Left renal cortex interstitium (tissue), 4 donors: ENCODE results near the gene CYP27B1. TPM values are rescaled to one million over a fixed set of nuclear protein-coding genes. Genes with fewer than 3 reads are reported as not detected.

Source experiments
- DNase-seq, 4 donors: peaks; one replicate each; pipeline ENCODE4 v3.0.0-alpha.2; 2013; ENCODE audit warnings: low read depth in 4 of 4, low spot score in 2 of 4, missing footprints in 1 of 4
- polyA plus RNA-seq, 4 donors: library from polyadenylated mRNA; unstranded; fragments of 120-200 nt; gene quantifications; one replicate each; pipeline ENCODE4 v1.2.1, GENCODE V29; 2013; ENCODE audit not compliant: insufficient read length in 4 of 4

The CYP27B1 gene
- polyA plus RNA-seq: 1 to 10 TPM in 3 of 4 donors, under 1 TPM in 1; 0.78 to 1.8 (median 1.3) TPM

- DNase-seq: no peak
Observed at GRCh38 chr12:57766464-57767304, at the start of gene CYP27B1. TSS of gene CYP27B1 (minus strand) at chr12:57767078. CDS start at chr12:57767041, 37 bp downstream.

DNA sequence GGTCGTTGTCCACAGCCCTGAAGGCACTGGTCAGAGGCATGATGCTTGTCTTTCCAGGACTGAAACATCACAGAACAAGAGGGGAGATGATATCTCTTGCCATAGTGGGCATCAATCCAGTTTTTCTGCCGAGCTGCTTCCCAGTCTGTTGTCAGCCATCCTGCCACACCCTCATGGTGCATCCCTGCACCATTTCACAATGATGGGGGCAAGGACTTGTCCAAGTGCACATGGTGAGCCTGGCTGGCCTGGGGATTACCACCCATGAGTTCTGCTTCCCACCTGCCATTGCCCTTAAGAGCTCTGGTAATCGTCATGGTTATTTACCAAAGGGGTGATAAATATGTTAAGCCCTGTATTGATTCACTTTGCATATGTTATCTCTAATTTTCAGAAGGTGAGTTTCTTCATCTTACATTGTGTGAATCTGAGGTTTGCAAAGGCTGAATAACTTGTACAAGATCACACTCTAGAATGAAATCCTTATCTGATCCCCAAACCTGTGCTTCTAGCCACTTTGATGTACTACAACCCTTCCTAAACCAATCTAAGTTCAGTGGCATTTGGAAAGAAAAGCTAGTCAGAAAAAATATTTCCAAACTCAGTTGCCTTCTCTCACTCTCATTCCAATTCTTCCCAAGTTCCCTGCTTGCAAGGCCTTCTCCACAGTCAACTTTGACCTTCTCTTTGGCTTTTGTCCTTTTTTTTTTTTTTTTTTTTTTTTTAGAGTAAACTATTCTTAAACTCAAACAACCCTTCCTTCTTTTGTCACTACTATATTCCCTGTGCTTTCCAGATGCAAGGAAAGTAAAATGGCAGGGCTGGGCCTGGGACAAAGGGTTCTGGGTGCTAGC, 49.4 kb upstream of the CYP27B1 start:
- no peak for DNase-seq

DNA sequence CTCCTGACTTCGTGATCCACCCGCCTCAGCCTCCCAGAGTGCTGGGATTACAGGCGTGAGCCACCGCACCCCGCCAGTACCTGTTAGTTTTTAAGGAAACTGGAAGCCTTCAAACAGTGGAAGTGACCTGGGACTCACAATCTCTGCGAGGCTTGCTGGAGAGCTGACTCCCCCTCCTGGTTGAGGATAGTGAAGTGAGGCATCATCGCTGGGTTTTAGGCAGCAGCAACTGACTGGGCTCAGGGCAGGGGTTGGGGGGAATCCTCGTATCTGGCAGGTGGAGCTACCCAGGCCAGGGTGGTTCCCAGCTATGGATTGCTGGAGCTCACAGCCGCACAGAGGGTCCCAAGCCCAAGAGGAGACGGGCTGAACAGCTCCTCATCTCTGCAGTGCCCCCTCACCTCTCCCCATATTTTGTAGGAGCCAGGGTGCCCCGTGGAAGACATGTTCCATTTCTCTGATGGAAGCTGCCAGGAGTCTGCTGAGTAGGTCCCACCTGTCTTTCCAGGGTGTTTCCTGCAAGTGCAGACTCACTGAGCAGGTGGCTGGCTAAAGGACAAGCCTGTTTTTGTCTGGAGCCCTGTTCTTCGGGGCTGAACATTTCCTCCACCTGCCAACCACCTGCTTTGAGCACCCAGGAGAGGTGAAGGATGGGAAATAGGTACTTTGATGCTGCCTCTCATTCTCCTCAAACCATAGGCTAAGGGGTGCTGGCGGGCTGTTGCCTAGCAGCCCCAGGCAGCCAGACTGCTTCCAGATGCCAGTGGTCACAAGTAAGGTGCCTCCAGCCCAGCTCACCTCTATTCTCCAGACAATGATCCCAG, 48.5 kb upstream of the CYP27B1 start:
- DNase-seq: no peak

- no peak for DNase-seq
Observed at GRCh38 chr12:57813971-57814772, 47.3 kb upstream of the CYP27B1 start.

DNA sequence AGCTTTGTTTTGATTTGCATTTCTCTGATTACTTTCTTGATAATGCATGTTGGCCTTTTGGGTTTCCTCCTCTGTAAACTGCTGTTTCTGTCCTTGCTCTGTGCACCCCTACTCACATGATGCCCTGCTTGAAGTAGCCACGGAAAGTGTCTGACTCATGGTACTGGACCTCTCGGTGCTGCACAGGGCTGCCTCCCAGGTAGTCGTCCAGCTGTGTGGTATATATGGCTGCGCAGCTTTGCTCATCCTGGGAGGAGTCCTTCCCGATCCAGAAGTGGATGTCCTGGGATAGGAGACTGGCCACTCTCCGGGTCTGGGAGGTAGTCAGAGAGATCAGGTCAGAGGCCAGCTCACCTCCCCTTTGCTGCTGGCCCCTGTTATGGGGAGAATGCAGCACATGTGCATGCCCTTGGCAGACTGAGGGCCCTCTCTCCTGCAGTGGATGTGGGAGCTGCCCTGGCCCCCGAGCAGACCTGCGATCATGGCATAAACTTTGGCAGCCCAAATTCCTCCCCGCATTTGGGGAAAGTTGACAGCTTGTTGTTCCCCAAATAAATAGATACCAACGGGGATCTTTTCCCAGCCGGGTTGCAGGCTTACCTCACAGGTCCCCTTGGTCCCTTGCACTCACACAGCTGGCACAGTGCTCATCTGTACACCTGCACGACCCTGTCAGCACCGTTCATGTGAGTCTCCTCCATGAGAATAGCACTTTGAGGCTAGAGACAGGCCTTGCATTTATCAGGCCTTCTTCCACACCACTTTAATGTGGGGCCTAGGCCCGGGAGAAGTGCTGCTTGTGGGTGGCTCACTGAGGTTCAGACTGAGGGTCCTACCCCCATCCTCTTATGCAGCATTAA, 46.5 kb upstream of the CYP27B1 start:
- no peak for DNase-seq

DNA sequence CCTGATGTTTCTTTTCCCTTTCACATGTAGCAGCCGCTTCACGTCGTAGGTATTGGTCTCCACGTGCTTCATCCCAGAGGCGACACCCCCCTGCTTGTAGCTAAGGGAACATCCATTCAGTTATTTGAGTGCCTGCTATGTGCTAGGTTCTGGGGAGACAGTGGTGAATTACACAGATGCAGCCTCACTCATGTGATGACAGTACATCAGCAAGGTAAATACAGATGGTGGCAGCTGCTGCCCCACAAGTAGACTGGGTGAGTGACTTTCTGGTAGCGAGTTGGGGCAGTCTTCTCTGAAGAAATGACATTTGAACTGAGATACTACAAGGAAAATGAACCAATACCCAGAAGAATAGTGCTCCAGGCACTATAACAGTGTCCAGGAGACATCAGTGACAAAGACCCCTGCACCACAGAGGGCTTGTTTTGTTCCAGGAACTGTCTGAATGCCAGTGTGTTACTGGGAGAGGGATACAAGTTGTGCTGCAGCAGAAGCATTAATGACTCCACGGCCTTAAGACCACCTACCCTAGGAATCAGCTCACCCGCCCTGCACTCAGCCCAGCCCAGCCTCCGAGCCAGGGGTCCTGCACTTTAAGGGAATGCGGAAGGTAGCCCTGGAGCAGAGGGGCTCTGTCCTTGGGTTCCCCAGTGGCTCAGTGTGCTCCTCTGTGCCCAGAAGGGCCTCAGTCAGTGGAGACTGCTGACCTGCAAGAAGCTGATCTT, 44.3 kb upstream of the CYP27B1 start:
- DNase-seq: no peak

DNA sequence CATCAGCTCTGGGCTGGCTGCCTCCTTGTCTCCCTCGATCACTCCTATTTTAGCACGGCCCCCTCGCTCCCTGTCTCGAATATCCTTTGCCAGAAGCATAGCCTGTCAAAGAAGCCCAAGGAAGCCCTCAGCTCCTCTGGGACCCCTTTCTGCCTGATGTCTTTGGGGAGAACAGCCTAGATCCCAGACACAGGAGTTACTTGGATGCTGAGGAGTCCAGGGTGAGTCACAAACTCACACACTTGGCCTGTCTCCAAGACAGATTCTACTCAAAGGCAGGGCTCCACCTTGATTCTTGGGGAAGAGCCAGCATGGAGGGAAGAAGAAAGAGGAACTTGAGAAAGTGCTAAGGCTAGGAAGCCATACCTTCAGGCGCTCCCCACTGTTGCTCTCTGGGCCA, 43.6 kb upstream of the CYP27B1 start:
- DNase-seq: no peak

- DNase-seq: no peak
Observed at GRCh38 chr12:57809425-57809824, 42.5 kb upstream of the CYP27B1 start.

- DNase-seq: no peak
Observed at GRCh38 chr12:57808351-57808750, 41.5 kb upstream of the CYP27B1 start.

DNA sequence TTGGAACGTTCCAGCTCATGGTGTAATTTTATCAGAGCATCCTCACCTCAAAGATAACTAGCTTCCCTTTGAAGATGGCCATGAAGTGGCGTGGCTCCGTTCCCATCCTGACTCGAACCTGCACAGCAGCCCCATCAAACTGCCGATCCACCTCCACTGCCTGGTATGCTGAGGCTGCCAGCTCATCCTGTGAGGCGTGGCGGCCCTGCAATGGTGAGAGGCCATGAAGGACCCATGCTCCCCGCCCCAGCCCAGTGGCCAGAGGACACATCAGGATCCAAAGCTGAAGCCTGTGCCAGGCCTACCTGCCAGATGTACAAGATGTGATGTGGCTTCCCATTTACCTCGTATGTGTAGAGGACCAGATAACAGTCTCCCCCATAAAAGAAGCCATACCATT, 40.4 kb upstream of the CYP27B1 start:
- no peak for DNase-seq

GRCh38 chr12:57806677-57807076, 39.8 kb upstream of the CYP27B1 start:
- no peak for DNase-seq

GRCh38 chr12:57803319-57803893, 36.5 kb upstream of the CYP27B1 start:
- DNase-seq: no peak

- no peak for DNase-seq
Observed at GRCh38 chr12:57802607-57803006, 35.7 kb upstream of the CYP27B1 start.

GRCh38 chr12:57800965-57801364, 34.1 kb upstream of the CYP27B1 start:
- DNase-seq: no peak

DNA sequence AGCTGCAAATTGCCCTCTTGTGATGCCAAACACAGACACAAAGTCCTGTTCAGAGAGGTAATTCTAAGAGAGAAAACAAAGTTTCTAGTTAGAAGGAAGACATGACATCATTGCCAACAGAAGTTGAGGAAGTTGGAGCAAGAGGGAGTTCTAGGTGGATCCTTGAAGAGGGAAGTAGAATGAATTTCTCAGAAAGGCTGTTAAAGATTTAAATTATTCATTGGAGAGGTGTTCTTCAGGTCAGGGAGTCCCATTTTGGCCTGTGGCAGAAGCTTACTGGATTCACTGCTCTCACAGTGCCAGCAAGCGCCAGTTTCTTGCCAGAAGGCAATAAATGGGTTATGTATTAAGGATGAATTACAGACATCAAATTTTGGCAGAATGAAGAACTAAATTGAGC, 31.1 kb upstream of the CYP27B1 start:
- DNase-seq: no peak

DNA sequence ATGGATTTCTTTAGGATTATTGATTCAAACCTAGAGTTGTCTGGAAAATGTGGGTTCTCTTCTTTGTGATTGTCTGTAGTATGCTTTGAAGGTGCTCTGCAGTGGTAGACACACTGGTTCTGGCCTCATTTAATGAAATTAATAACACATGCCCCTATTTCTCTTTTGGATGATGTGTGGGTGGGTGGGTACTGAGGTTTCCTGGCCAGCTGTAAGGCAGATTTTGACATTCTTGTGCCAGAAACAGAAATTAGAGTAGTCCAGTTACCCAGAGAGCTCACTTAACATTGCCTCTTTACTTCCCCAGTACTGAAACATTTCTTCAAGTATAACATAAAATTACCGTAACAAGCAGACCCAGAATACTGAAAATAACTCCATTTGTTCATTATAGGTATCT, 30.1 kb upstream of the CYP27B1 start:
- no peak for DNase-seq

GRCh38 chr12:57795354-57795753, 28.5 kb upstream of the CYP27B1 start:
- DNase-seq: no peak

DNA sequence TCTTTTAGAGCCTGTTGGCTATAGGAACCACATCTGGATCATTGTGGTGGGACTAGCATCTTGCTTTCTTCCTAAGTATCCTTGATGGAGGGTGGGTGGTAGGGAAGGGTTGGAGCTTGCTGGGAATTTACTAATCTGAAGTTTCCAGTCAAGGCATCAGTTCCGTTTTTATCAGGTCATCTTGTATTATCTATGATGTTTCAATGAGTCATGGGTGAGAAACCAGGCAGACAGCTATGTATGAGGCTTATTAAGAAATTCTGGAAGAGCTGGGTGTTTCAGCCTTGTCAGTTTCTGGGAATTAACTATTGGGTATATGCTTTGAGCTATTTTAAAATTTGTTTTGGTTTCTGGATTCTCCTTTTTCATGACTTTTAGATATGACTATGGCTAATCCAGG, 27.0 kb upstream of the CYP27B1 start:
- no peak for DNase-seq
